SK-N-SH (cell line): ENCODE data around the gene CAVIN4. TPM values are rescaled to one million over a fixed set of nuclear protein-coding genes. Genes with fewer than 3 reads are reported as not detected.

ENCODE experiments used
- CTCF ChIA-PET: fragments of 300-600, 350-600 bp; formaldehyde crosslinking; extraction: SDS; loops from one replicate; lab custom pipeline; 2021; lab: Yijun Ruan, JAX
- POLR2A ChIA-PET: fragments of 350-600 bp; sonication (Branson Sonifier 250); formaldehyde crosslinking; extraction: SDS; loops from one replicate; lab custom pipeline; 2020; ENCODE audit warnings: antibody characterized with exemption, inconsistent platforms; lab: Yijun Ruan, JAX
- DNase-seq: peaks from one replicate; pipeline ENCODE4 v3.0.0; 2012
- H2AFZ ChIP-seq: fragments of 200-600 bp; sonication (generic); 2 replicates; pipeline ENCODE4 v1.8.1; 2016; ENCODE audit warnings: antibody characterized with exemption, mild to moderate bottlenecking, low read depth
- H3F3A ChIP-seq: fragments of 200-600 bp; sonication (generic); replicated peaks from 2 replicates; pipeline ENCODE3; 2016; ENCODE audit warnings: antibody characterized with exemption, mild to moderate bottlenecking; ENCODE audit not compliant: insufficient read depth
- H3K27ac ChIP-seq, 2 experiments: fragments of 200-500 bp in 1 of 2; fragments of 200-600 bp in 1 of 2; sonication (Bioruptor generic) in 1 of 2; sonication (generic), shearing (Covaris generic) in 1 of 2; 2 replicates each; pipeline versions ENCODE4 v1.5.1 to v1.6.1; 2014 to 2016; ENCODE audit warnings: low read depth in 2 of 2, inconsistent platforms in 1 of 2, low read length in 1 of 2, mild to moderate bottlenecking in 1 of 2, mixed read lengths in 1 of 2
- H3K27me3 ChIP-seq: fragments of 200-600 bp; sonication (generic), shearing (Covaris generic); 2 replicates; pipeline ENCODE4 v1.6.1; 2016; ENCODE audit warnings: mixed run types; ENCODE audit not compliant: insufficient read depth
- H3K36me3 ChIP-seq, 2 experiments: fragments of 200-500 bp in 1 of 2; fragments of 200-600 bp in 1 of 2; sonication (Bioruptor generic) in 1 of 2; sonication (generic) in 1 of 2; replicated peaks in 1 of 2; 2 replicates each; pipeline versions ENCODE3 to v1.5.1; 2014 to 2016; ENCODE audit warnings: low read length in 1 of 2, mild to moderate bottlenecking in 1 of 2; ENCODE audit not compliant: insufficient read depth in 2 of 2, control insufficient read depth in 1 of 2
- H3K4me1 ChIP-seq, 2 experiments: fragments of 200-500 bp in 1 of 2; fragments of 200-600 bp in 1 of 2; sonication (Bioruptor generic) in 1 of 2; sonication (generic), shearing (Covaris generic) in 1 of 2; 2 replicates each; pipeline versions ENCODE4 v1.5.1 to v1.6.1; 2014 to 2016; ENCODE audit warnings: low read depth in 1 of 2, low read length in 1 of 2, mixed run types in 1 of 2; ENCODE audit not compliant: insufficient read depth in 2 of 2, control insufficient read depth in 1 of 2
- H3K4me2 ChIP-seq: fragments of 200-600 bp; sonication (generic), shearing (Covaris generic); 2 replicates; pipeline ENCODE4 v1.6.1; 2017; ENCODE audit warnings: mixed run types
- H3K4me3 ChIP-seq, 2 experiments: fragments of 200-500 bp in 1 of 2; fragments of 200-600 bp in 1 of 2; sonication (Bioruptor generic) in 1 of 2; sonication (generic), shearing (Covaris generic) in 1 of 2; 2 replicates each; pipeline versions ENCODE4 v1.5.1 to v1.8.1; 2014 to 2016; ENCODE audit warnings: low read depth in 2 of 2, inconsistent platforms in 1 of 2, low read length in 1 of 2, mild to moderate bottlenecking in 1 of 2, mixed read lengths in 1 of 2, moderate library complexity in 1 of 2
- H3K79me2 ChIP-seq: fragments of 200-600 bp; sonication (generic); 2 replicates; pipeline ENCODE4 v1.8.1; 2017; ENCODE audit warnings: mild to moderate bottlenecking; ENCODE audit not compliant: insufficient read depth
- H3K9ac ChIP-seq: fragments of 200-600 bp; sonication (generic); 2 replicates; pipeline ENCODE4 v1.6.1; 2017; ENCODE audit warnings: mixed run types
- H3K9me2 ChIP-seq: fragments of 200-600 bp; sonication (generic); 2 replicates; pipeline ENCODE4 v1.6.1; 2017; ENCODE audit warnings: mixed run types
- H3K9me3 ChIP-seq: fragments of 200-600 bp; sonication (generic); 2 replicates; pipeline ENCODE4 v1.6.1; 2017; ENCODE audit warnings: mixed run types, mild to moderate bottlenecking, moderate library complexity
- H4K20me1 ChIP-seq: fragments of 200-600 bp; sonication (generic); 2 replicates; pipeline ENCODE4 v1.6.1; 2017; ENCODE audit warnings: mild to moderate bottlenecking, mixed run types; ENCODE audit not compliant: insufficient read depth
- CHD2 ChIP-seq: fragments of 150-350 bp; IDR thresholded peaks from 2 replicates; pipeline ENCODE4 v1.6.1; 2018; ENCODE audit warnings: low read length; ENCODE audit not compliant: partially characterized antibody
- ELF1 ChIP-seq: IDR thresholded peaks from 2 replicates; pipeline ENCODE4 v1.4.0; 2012
- EP300 ChIP-seq, 2 experiments: IDR thresholded peaks; 2 replicates each; pipeline versions ENCODE4 v1.4.0 to v1.6.1; 2012; ENCODE audit warnings: borderline replicate concordance in 1 of 2, low read depth in 1 of 2, low read length in 1 of 2
- GABPA ChIP-seq: IDR thresholded peaks from 2 replicates; pipeline ENCODE4 v1.4.0; 2012; ENCODE audit warnings: low read depth, mild to moderate bottlenecking
- GATA2 ChIP-seq: sonication (generic); formaldehyde crosslinking; IDR thresholded peaks from 2 replicates; pipeline ENCODE4 v1.5.0; 2020; ENCODE audit warnings: mild to moderate bottlenecking, missing genetic modification reagents
- MEF2A ChIP-seq: IDR thresholded peaks from 2 replicates; pipeline ENCODE4 v1.4.0; 2012; ENCODE audit warnings: low read depth, borderline replicate concordance
- NFIC ChIP-seq: IDR thresholded peaks from 2 replicates; pipeline ENCODE4 v1.4.0; 2012; ENCODE audit warnings: borderline replicate concordance
- NRF1 ChIP-seq: IDR thresholded peaks from 2 replicates; pipeline ENCODE4 v1.6.1; 2012; ENCODE audit warnings: low read depth, mild to moderate bottlenecking, low read length
- RFX5 ChIP-seq: IDR thresholded peaks from 2 replicates; pipeline ENCODE4 v1.6.1; 2012; ENCODE audit warnings: mild to moderate bottlenecking, improper control_type of control experiment, low read length
- TAF1 ChIP-seq: IDR thresholded peaks from 2 replicates; pipeline ENCODE4 v1.6.1; 2012; ENCODE audit warnings: low read depth, mild to moderate bottlenecking, low read length, moderate library complexity, borderline replicate concordance
- TEAD4 ChIP-seq: IDR thresholded peaks from 2 replicates; pipeline ENCODE4 v1.4.0; 2012; ENCODE audit warnings: mild to moderate bottlenecking, borderline replicate concordance; ENCODE audit not compliant: insufficient read depth
- WGBS: methylation state at CpG from one replicate; pipeline ENCODE4 v1.1.6; 2017; ENCODE audit warnings: low lambda C conversion rate; 5-methylcytosine and 5-hydroxymethylcytosine counted together
- polyA plus RNA-seq, 3 experiments: library from polyadenylated mRNA; depleted of rRNA; stranded (reverse); fragments of >200 nt; gene quantifications; 2 replicates each; pipeline ENCODE4 v1.2.3, GENCODE V29; 2012
- TF ChIP-seq, protein P1 (sequence below): IDR thresholded peaks from 2 replicates; pipeline ENCODE4 v1.6.1; 2012; ENCODE audit warnings: mild to moderate bottlenecking, low read depth, low read length, moderate library complexity
- TF ChIP-seq, protein P2 (sequence below): fragments of 150-350 bp; IDR thresholded peaks from 2 replicates; pipeline ENCODE4 v1.6.1; 2016; ENCODE audit warnings: mild to moderate bottlenecking, low read depth, low read length
- TF ChIP-seq, protein P3 (sequence below): IDR thresholded peaks from 2 replicates; pipeline ENCODE4 v1.4.0; 2012; ENCODE audit warnings: low read depth, borderline replicate concordance
- TF ChIP-seq, protein P4 (sequence below): IDR thresholded peaks from 2 replicates; pipeline ENCODE4 v1.4.0; 2012; ENCODE audit warnings: low read depth, borderline replicate concordance
- TF ChIP-seq, protein P5 (sequence below): IDR thresholded peaks from 2 replicates; pipeline ENCODE4 v1.4.0; 2012; ENCODE audit warnings: low read depth

Gene CAVIN4
- polyA plus RNA-seq, 1 of the 3 experiments (the other 2 are of a cell fraction), result 0.54 TPM

DNA sequence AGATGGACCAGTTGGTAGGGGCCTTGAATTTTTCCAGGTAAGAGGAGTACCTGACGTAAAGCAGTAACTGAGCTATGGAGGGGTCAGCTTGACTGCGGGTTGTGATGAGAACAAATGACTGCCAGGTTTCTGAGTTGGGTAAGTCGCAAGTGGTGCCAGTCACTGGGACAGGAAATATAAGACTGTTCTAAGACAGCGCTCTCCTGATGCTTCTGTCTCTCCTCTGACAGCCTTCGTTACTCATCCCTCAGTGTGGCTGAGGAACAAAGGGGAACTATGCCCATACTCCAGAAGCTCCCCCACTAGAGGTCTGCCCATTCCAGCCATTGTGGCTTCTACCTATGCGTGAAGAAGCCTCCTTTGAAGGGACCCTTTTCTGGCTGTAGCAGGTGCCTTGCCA lies 13.3 kb downstream of the CAVIN4 start (continued):
- TF ChIP-seq, protein P1, sequence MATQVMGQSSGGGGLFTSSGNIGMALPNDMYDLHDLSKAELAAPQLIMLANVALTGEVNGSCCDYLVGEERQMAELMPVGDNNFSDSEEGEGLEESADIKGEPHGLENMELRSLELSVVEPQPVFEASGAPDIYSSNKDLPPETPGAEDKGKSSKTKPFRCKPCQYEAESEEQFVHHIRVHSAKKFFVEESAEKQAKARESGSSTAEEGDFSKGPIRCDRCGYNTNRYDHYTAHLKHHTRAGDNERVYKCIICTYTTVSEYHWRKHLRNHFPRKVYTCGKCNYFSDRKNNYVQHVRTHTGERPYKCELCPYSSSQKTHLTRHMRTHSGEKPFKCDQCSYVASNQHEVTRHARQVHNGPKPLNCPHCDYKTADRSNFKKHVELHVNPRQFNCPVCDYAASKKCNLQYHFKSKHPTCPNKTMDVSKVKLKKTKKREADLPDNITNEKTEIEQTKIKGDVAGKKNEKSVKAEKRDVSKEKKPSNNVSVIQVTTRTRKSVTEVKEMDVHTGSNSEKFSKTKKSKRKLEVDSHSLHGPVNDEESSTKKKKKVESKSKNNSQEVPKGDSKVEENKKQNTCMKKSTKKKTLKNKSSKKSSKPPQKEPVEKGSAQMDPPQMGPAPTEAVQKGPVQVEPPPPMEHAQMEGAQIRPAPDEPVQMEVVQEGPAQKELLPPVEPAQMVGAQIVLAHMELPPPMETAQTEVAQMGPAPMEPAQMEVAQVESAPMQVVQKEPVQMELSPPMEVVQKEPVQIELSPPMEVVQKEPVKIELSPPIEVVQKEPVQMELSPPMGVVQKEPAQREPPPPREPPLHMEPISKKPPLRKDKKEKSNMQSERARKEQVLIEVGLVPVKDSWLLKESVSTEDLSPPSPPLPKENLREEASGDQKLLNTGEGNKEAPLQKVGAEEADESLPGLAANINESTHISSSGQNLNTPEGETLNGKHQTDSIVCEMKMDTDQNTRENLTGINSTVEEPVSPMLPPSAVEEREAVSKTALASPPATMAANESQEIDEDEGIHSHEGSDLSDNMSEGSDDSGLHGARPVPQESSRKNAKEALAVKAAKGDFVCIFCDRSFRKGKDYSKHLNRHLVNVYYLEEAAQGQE, result no peak
- TF ChIP-seq GABPA, result no peak
- TF ChIP-seq TAF1, result no peak

DNA sequence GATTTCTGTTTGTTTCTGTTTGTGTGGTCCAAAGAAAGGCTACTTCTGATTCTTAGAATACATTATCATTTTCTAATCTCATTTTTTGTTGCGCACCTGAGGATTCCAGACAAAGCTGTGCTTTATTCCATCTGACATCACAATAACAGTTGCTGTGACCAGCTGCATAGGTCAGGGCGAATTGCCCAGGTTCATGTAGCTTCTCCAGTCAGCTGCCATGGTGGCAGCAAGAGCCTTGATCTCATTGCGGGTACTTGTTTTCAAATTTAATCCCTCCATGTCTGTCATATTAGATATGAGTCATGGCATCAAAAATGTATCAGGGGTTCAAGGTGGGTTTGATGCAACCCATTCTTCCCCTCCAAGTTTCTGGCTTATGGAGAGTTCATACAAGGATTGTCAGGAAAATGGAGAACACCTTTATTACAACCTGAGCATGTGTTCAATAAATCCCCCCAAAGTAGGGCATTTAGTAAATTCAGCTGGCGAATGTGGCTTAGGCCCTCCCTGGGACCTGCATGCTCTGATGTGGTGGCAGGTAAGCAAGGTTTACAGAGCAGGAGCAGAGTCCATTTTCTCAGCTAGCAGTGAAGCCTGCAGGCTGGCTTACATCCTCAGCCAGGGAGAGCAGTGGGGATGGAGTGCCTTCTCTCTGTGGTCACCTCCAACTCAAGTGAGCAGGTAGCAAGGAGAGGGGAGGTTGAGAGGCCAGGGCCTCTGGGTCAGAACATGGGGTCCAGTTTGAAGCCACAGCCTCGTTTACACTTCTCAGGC lies 13.9 kb downstream of the CAVIN4 start:
- ChIA-PET POLR2A (no interaction called here), CTCF (interaction anchor here (1.6 to 2.2 kb wide), 4 partner anchors 10 to 267 kb away, joined by 3 to 10 read pairs (median 6); no protein-coding TSS in a partner anchor)
- no peak for TF ChIP-seq ELF1
- no peak for TF ChIP-seq NFIC
- no peak for TF ChIP-seq GATA2 (CRISPR knock-in tag)
- no peak for TF ChIP-seq TEAD4
- TF ChIP-seq, protein P1, result no peak
- no peak for TF ChIP-seq CHD2
- no peak for TF ChIP-seq NRF1
- TF ChIP-seq, protein P2, sequence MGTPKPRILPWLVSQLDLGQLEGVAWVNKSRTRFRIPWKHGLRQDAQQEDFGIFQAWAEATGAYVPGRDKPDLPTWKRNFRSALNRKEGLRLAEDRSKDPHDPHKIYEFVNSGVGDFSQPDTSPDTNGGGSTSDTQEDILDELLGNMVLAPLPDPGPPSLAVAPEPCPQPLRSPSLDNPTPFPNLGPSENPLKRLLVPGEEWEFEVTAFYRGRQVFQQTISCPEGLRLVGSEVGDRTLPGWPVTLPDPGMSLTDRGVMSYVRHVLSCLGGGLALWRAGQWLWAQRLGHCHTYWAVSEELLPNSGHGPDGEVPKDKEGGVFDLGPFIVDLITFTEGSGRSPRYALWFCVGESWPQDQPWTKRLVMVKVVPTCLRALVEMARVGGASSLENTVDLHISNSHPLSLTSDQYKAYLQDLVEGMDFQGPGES, result no peak
- TF ChIP-seq MEF2A, result no peak
- TF ChIP-seq, protein P3, sequence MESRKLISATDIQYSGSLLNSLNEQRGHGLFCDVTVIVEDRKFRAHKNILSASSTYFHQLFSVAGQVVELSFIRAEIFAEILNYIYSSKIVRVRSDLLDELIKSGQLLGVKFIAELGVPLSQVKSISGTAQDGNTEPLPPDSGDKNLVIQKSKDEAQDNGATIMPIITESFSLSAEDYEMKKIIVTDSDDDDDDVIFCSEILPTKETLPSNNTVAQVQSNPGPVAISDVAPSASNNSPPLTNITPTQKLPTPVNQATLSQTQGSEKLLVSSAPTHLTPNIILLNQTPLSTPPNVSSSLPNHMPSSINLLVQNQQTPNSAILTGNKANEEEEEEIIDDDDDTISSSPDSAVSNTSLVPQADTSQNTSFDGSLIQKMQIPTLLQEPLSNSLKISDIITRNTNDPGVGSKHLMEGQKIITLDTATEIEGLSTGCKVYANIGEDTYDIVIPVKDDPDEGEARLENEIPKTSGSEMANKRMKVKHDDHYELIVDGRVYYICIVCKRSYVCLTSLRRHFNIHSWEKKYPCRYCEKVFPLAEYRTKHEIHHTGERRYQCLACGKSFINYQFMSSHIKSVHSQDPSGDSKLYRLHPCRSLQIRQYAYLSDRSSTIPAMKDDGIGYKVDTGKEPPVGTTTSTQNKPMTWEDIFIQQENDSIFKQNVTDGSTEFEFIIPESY, result no peak
- TF ChIP-seq, protein P4, sequence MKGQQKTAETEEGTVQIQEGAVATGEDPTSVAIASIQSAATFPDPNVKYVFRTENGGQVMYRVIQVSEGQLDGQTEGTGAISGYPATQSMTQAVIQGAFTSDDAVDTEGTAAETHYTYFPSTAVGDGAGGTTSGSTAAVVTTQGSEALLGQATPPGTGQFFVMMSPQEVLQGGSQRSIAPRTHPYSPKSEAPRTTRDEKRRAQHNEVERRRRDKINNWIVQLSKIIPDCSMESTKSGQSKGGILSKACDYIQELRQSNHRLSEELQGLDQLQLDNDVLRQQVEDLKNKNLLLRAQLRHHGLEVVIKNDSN, result no peak
- TF ChIP-seq RFX5, result no peak
- TF ChIP-seq EP300 (IDR thresholded peaks at IDR 0.05; ENCODE audit: borderline replicate concordance in 1 of 2, low read depth in 1 of 2, low read length in 1 of 2), result no peak
- TF ChIP-seq, protein P5, sequence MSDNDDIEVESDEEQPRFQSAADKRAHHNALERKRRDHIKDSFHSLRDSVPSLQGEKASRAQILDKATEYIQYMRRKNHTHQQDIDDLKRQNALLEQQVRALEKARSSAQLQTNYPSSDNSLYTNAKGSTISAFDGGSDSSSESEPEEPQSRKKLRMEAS, result no peak

More for the DNA sequence above, 13.9 kb downstream of the CAVIN4 start:
- Histone ChIP-seq H3K36me3 (no peaks in the 10 kb centered on the region), H3K4me2 (no peak overlapping the region), H3K4me3 (no peak overlapping the region), H3K9me2 (no peaks in the 10 kb centered on the region), H3K9ac (no peak overlapping the region), H2AFZ (no peak overlapping the region), H3K27ac (no peak overlapping the region), H3F3A (peaks cover 31% of the 10 kb centered on the region), H3K4me1 (peaks cover 0 to 30% of the 10 kb centered on the region in 2 experiments; a peak in 1 of 4 replicates), H3K27me3 (no peaks in the 10 kb centered on the region), H3K79me2 (no peaks in the 10 kb centered on the region), H3K9me3 (no peaks in the 10 kb centered on the region), H4K20me1 (no peaks in the 10 kb centered on the region)
- WGBS, result 82% methylated on average over 5 of the region's 5 CpGs
- DNase-seq, result no peak
